ENCODE data around the gene NETO2.

GRCh38 chr16:47144559-47144877 is 773 bp upstream of the NETO2 start:
- TF ChIP-seq TBL1XR1 (IDR thresholded peaks at IDR 0.05; ENCODE audit: low read depth, low read length) (no peak), PBX3 (IDR thresholded peaks at IDR 0.05; ENCODE audit: insufficient replicate concordance, low read depth, low read length) (no peak), CTCF (IDR thresholded peaks at IDR 0.05 in 2 of 3, conservative IDR thresholded peaks at IDR 0.05 in 1 of 3; ENCODE audit: control insufficient read depth in 2 of 3, extremely low read depth in 1 of 3, insufficient read depth in 1 of 3, low read depth in 3 of 3, low read length in 3 of 3) (no peak), EED (IDR thresholded peaks at IDR 0.05; ENCODE audit: low read depth) (0 out of 2 replicates have a peak, but pooled peaks have one; percentile 45), SREBF2 (IDR thresholded peaks at IDR 0.05; ENCODE audit: low read length) (no peak), HDAC2 (IDR thresholded peaks at IDR 0.05) (no peak), USF2 (IDR thresholded peaks at IDR 0.05; ENCODE audit: borderline replicate concordance, low read depth, low read length) (no peak), MAX (IDR thresholded peaks at IDR 0.05; ENCODE audit: low read depth, low read length) (no peak), SUZ12 (IDR thresholded peaks at IDR 0.05; ENCODE audit: unreplicated experiment) (no peak), SP1 (IDR thresholded peaks at IDR 0.05; ENCODE audit: low read depth, low read length) (no peak), ZNF274 (IDR thresholded peaks at IDR 0.05; ENCODE audit: insufficient read depth, insufficient read length) (no peak), POLR2A (IDR thresholded peaks at IDR 0.05; ENCODE audit: low read depth, low read length) (no peak), NR2C2 (IDR thresholded peaks at IDR 0.05; ENCODE audit: borderline replicate concordance, control insufficient read depth, insufficient read length, low read depth) (no peak), REST (IDR thresholded peaks at IDR 0.05; ENCODE audit: low read depth, low read length) (no peak)

All from GM12878 (cell line).